Esophagus squamous epithelium (tissue), 4 donors: ENCODE data around the gene LUC7L.
"Not testable (repeated sequence)": the region's sequence is repeated elsewhere in the genome, so short reads cannot be mapped to it uniquely, and the experiment has no call there.

Experiments
- POLR2A ChIP-seq, 4 donors: fragments of 450-650 bp; IDR thresholded peaks; one replicate each; pipeline ENCODE4 v1.6.1; 2017; ENCODE audit warnings: antibody characterized with exemption in 4 of 4, mild to moderate bottlenecking in 4 of 4, moderate library complexity in 3 of 4
- TF ChIP-seq, protein P1 (sequence below), 6 experiments: fragments of 450-650 bp in 4 of 6; fragments of 200-600 bp in 2 of 6; sonication (generic) in 2 of 6; IDR thresholded peaks; one replicate each; pipeline ENCODE4 v1.5.1; 2016 to 2019; ENCODE audit warnings: antibody characterized with exemption in 6 of 6, mild to moderate bottlenecking in 4 of 6, moderate library complexity in 4 of 6

DNA sequence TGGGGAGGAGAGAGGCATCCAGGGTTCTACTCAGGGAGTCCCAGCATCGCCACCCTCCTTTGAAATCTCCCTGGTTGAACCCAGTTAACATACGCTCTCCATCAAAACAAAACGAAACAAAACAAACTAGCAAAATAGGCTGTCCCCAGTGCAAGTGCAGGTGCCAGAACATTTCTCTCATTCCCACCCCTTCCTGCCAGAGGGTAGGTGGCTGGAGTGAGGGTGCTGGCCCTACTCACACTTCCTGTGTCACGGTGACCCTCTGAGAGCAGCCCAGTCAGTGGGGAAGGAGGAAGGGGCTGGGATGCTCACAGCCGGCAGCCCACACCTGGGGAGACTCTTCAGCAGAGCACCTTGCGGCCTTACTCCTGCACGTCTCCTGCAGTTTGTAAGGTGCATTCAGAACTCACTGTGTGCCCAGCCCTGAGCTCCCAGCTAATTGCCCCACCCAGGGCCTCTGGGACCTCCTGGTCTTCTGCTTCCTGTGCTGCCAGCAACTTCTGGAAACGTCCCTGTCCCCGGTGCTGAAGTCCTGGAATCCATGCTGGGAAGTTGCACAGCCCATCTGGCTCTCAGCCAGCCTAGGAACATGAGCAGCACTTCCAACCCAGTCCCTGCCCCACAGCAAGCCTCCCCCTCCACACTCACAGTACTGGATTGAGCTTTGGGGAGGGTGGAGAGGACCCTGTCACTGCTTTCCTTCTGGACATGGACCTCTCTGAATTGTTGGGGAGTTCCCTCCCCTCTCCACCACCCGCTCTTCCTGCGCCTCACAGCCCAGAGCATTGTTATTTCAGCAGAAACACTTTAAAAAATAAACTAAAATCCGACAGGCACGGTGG, 55.1 kb downstream of the LUC7L start:
- TF ChIP-seq, protein P1, sequence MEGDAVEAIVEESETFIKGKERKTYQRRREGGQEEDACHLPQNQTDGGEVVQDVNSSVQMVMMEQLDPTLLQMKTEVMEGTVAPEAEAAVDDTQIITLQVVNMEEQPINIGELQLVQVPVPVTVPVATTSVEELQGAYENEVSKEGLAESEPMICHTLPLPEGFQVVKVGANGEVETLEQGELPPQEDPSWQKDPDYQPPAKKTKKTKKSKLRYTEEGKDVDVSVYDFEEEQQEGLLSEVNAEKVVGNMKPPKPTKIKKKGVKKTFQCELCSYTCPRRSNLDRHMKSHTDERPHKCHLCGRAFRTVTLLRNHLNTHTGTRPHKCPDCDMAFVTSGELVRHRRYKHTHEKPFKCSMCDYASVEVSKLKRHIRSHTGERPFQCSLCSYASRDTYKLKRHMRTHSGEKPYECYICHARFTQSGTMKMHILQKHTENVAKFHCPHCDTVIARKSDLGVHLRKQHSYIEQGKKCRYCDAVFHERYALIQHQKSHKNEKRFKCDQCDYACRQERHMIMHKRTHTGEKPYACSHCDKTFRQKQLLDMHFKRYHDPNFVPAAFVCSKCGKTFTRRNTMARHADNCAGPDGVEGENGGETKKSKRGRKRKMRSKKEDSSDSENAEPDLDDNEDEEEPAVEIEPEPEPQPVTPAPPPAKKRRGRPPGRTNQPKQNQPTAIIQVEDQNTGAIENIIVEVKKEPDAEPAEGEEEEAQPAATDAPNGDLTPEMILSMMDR (IDR thresholded peaks at IDR 0.05), result not testable (repeated sequence)
- TF ChIP-seq POLR2A (IDR thresholded peaks at IDR 0.05), result not testable (repeated sequence)
